IMR-90 (cell line): ENCODE results near the gene ZBTB25. TPM values are rescaled to one million over a fixed set of nuclear protein-coding genes. Genes with fewer than 3 reads are reported as not detected.

Experiments used
- ATAC-seq: fragments of 200-7000 bp; cut with Tn5 transposase; 2 replicates; pipeline ENCODE4 v1.9.1; 2020; ENCODE audit warnings: low read depth, mild to moderate bottlenecking, moderate library complexity
- BruUV-seq: library from RNA; stranded (reverse); fragments of 400-500 nt; replicated peaks from 2 replicates; lab custom pipeline; 2021; lab: Mats Ljungman, UMichigan
- CTCF ChIA-PET: fragments of 300-600 bp; formaldehyde crosslinking; extraction: SDS; loops from one replicate; lab custom pipeline; 2021; ENCODE audit warnings: antibody characterized with exemption; lab: Yijun Ruan, JAX
- POLR2A ChIA-PET: fragments of 300-600 bp; sonication (Branson Sonifier 250); formaldehyde crosslinking; loops from one replicate; lab custom pipeline; 2022; ENCODE audit warnings: antibody characterized with exemption; ENCODE audit not compliant: unreplicated experiment; lab: Charles Lee
- DNase-seq: peaks from one replicate; pipeline ENCODE4 v3.0.0; 2013
- H2AFZ ChIP-seq: replicated peaks from 2 replicates; pipeline ENCODE3; 2013; ENCODE audit warnings: low read length, mild to moderate bottlenecking; ENCODE audit not compliant: poor library complexity
- H2AK5ac ChIP-seq: 2 replicates; pipeline ENCODE4 v1.6.1; 2013; ENCODE audit warnings: low read depth, low read length, inconsistent platforms
- H2AK9ac ChIP-seq: replicated peaks from 2 replicates; pipeline ENCODE3; 2013; ENCODE audit warnings: mild to moderate bottlenecking, low read depth, low read length, moderate library complexity; ENCODE audit not compliant: poor library complexity
- H2BK120ac ChIP-seq: 2 replicates; pipeline ENCODE4 v1.6.1; 2013; ENCODE audit warnings: low read depth, low read length, inconsistent platforms
- H2BK15ac ChIP-seq: 3 replicates; pipeline ENCODE4 v1.6.1; 2013; ENCODE audit warnings: low read depth, low read length, inconsistent platforms
- H2BK20ac ChIP-seq: 2 replicates; pipeline ENCODE4 v1.6.1; 2013; ENCODE audit warnings: low read depth, mild to moderate bottlenecking, inconsistent platforms, low read length, moderate library complexity
- H2BK5ac ChIP-seq: 2 replicates; pipeline ENCODE4 v1.6.1; 2013; ENCODE audit warnings: mild to moderate bottlenecking, low read depth, low read length, inconsistent platforms; ENCODE audit not compliant: poor library complexity, severe bottlenecking
- H3K14ac ChIP-seq: replicated peaks from 2 replicates; pipeline ENCODE4 v1.6.1; 2013; ENCODE audit warnings: low read depth, low read length, inconsistent platforms
- H3K18ac ChIP-seq: 2 replicates; pipeline ENCODE4 v1.6.1; 2013; ENCODE audit warnings: low read depth, low read length, control low read depth
- H3K23ac ChIP-seq: 2 replicates; pipeline ENCODE4 v1.6.1; 2013; ENCODE audit warnings: low read depth, low read length, inconsistent platforms
- H3K27ac ChIP-seq: 2 replicates; pipeline ENCODE4 v1.5.1; 2013; ENCODE audit warnings: mild to moderate bottlenecking, control low read depth, low read length; ENCODE audit not compliant: insufficient read depth
- H3K27me3 ChIP-seq: 2 replicates; pipeline ENCODE4 v1.6.1; 2013; ENCODE audit warnings: low read length; ENCODE audit not compliant: control insufficient read depth, insufficient read depth
- H3K36me3 ChIP-seq: 2 replicates; pipeline ENCODE4 v1.6.1; 2013; ENCODE audit warnings: low read length, mixed read lengths; ENCODE audit not compliant: control insufficient read depth, insufficient read depth
- H3K4ac ChIP-seq: 2 replicates; pipeline ENCODE4 v1.6.1; 2013; ENCODE audit warnings: low read depth, low read length, inconsistent platforms
- H3K4me1 ChIP-seq: 2 replicates; pipeline ENCODE4 v1.6.1; 2013; ENCODE audit warnings: low read length, mixed read lengths; ENCODE audit not compliant: control insufficient read depth, insufficient read depth
- H3K4me2 ChIP-seq: 2 replicates; pipeline ENCODE4 v1.6.1; 2013; ENCODE audit warnings: low read depth, mild to moderate bottlenecking, control low read depth, low read length, moderate library complexity
- H3K4me3 ChIP-seq: 2 replicates; pipeline ENCODE4 v1.5.1; 2013; ENCODE audit warnings: low read depth, mild to moderate bottlenecking, control low read depth, low read length, moderate library complexity; ENCODE audit not compliant: insufficient read depth
- H3K56ac ChIP-seq: 2 replicates; pipeline ENCODE4 v1.6.1; 2013; ENCODE audit warnings: low read length, inconsistent platforms; ENCODE audit not compliant: insufficient read depth; ENCODE audit errors: extremely low read depth
- H3K79me1 ChIP-seq, 2 experiments: 2 replicates each; pipeline ENCODE4 v1.6.1; 2013; ENCODE audit warnings: low read length in 2 of 2, inconsistent platforms in 1 of 2, low read depth in 1 of 2
- H3K9ac ChIP-seq: 2 replicates; pipeline ENCODE4 v1.6.1; 2013; ENCODE audit warnings: low read depth, low read length, control low read depth
- H3K9me1 ChIP-seq: 2 replicates; pipeline ENCODE4 v1.6.1; 2013; ENCODE audit warnings: low read length, inconsistent platforms; ENCODE audit not compliant: insufficient read depth
- H3K9me3 ChIP-seq: 2 replicates; pipeline ENCODE4 v1.6.1; 2013; ENCODE audit warnings: low read length; ENCODE audit not compliant: control insufficient read depth, insufficient read depth
- H4K20me1 ChIP-seq: 2 replicates; pipeline ENCODE4 v1.6.1; 2013; ENCODE audit warnings: low read length, inconsistent platforms; ENCODE audit not compliant: insufficient read depth
- H4K5ac ChIP-seq: 2 replicates; pipeline ENCODE4 v1.6.1; 2013; ENCODE audit warnings: mild to moderate bottlenecking, low read depth, low read length, control low read depth
- H4K8ac ChIP-seq, 2 experiments: 2 replicates each; pipeline ENCODE4 v1.6.1; 2013; ENCODE audit warnings: low read depth in 2 of 2, low read length in 2 of 2, control low read depth in 1 of 2, inconsistent platforms in 1 of 2
- H4K91ac ChIP-seq: 2 replicates; pipeline ENCODE4 v1.6.1; 2013; ENCODE audit warnings: low read depth, low read length, inconsistent platforms; ENCODE audit not compliant: insufficient read depth
- CTCF ChIP-seq: conservative IDR thresholded peaks from 2 replicates; pipeline ENCODE4 v1.5.1; 2012; ENCODE audit warnings: mild to moderate bottlenecking, low read depth, low read length, improper control_type of control experiment
- ELK1 ChIP-seq: fragments of 150-350 bp; IDR thresholded peaks from 2 replicates; pipeline ENCODE4 v1.6.1; 2016; ENCODE audit warnings: low read depth, mild to moderate bottlenecking, low read length, moderate library complexity, borderline replicate concordance
- FOS ChIP-seq: fragments of 150-350 bp; IDR thresholded peaks from 2 replicates; pipeline ENCODE4 v1.6.1; 2016; ENCODE audit warnings: low read depth, low read length
- POLR2A ChIP-seq: IDR thresholded peaks from 2 replicates; pipeline ENCODE4 v1.6.1; 2012; ENCODE audit warnings: mild to moderate bottlenecking, low read depth, low read length
- RCOR1 ChIP-seq: IDR thresholded peaks from 2 replicates; pipeline ENCODE4 v1.6.1; 2012; ENCODE audit warnings: mild to moderate bottlenecking, low read length, improper control_type of control experiment; ENCODE audit not compliant: insufficient replicate concordance
- WGBS, 2 experiments: methylation state at CpG; one replicate each; pipeline versions ENCODE4 v1.1.5 to v1.1.7; 2013; ENCODE audit warnings: missing lambda C conversion rate in 2 of 2; ENCODE audit not compliant: insufficient read length in 1 of 2; ENCODE audit errors: extremely low coverage in 2 of 2; 5-methylcytosine and 5-hydroxymethylcytosine counted together
- dilution Hi-C: fragments of 300-500 bp; cut with HindIII; formaldehyde crosslinking; loops from one replicate; pipeline ENCODE4 v1.14.3; 2018; ENCODE audit warnings: low sequenced_read_pairs; ENCODE audit not compliant: unreplicated experiment
- in situ Hi-C: fragments of 300-500 bp; cut with MboI; formaldehyde crosslinking; loops from 3 replicates; pipeline ENCODE4 v1.14.3; 2019; ENCODE audit warnings: low sequenced_read_pairs, inconsistent platforms, mixed read lengths
- intact Hi-C: fragments of 100-400 bp; cut with micrococcal nuclease; formaldehyde crosslinking; loops from 2 replicates; pipeline ENCODE4 v1.10.0; 2022
- polyA plus RNA-seq, 3 experiments: library from polyadenylated mRNA; depleted of rRNA; stranded (reverse); fragments of >200 nt; gene quantifications; 2 replicates each; pipeline ENCODE4 v1.2.3, GENCODE V29; 2012; ENCODE audit warnings: low replicate concordance in 1 of 3
- total RNA-seq: library from RNA; depleted of rRNA; stranded (reverse); fragments of >200 nt; gene quantifications from 2 replicates; pipeline ENCODE4 v1.2.3, GENCODE V29; 2012

Gene ZBTB25
- total and polyA plus RNA-seq, 2 of the 4 experiments (the other 2 are of a cell fraction) = 4.4 to 6.6 TPM

- no TSS peak for BruUV-seq
- H3K36me3 ChIP-seq = no peaks in the 10 kb centered on the region; the same call in 1 of the 2 replicates
- H3K9me3 ChIP-seq = no peaks in the 10 kb centered on the region
- H3K23ac ChIP-seq = no peak overlapping the region
- intact Hi-C loops (no loop called here), in situ Hi-C loops (no loop called here), dilution Hi-C loops (no loop called here)
- no peaks in the 10 kb centered on the region for H3K27me3 ChIP-seq
- ChIA-PET POLR2A (interaction anchor here (0.6 kb wide), 2 partner anchors 96 to 527 kb away, joined by 3 read pairs; no protein-coding TSS in a partner anchor), CTCF (no interaction called here)
- no peak overlapping the region for H3K9ac ChIP-seq
- no peak overlapping the region for H4K8ac ChIP-seq
- H3K18ac ChIP-seq = no peak overlapping the region
- H4K5ac ChIP-seq = no peak overlapping the region
- H4K20me1 ChIP-seq = no peaks in the 10 kb centered on the region
- H2AK5ac ChIP-seq = no peak overlapping the region
- no peaks in the 10 kb centered on the region for H3K79me1 ChIP-seq
- no peak overlapping the region for H3K4me3 ChIP-seq
- no peak overlapping the region for H3K4me2 ChIP-seq
- H3K14ac ChIP-seq = no peak overlapping the region
- no peak overlapping the region for H3K4ac ChIP-seq
- ATAC-seq (no peak), DNase-seq (no peak)
- no peak overlapping the region for H2BK20ac ChIP-seq
- no peak overlapping the region for H2AK9ac ChIP-seq
- no peak overlapping the region for H3K27ac ChIP-seq
- H2BK15ac ChIP-seq = no peak overlapping the region
- no peak overlapping the region for H2AFZ ChIP-seq
- no peak overlapping the region for H2BK5ac ChIP-seq
- no peak overlapping the region for H3K56ac ChIP-seq
- H3K4me1 ChIP-seq = peaks cover 1% of the 10 kb centered on the region; the same call in 1 of the 2 replicates
- H4K91ac ChIP-seq = no peak overlapping the region
- TF ChIP-seq FOS = no peak
- no peak for TF ChIP-seq CTCF
- no peak for TF ChIP-seq ELK1
- no peak for TF ChIP-seq POLR2A
- no peak for TF ChIP-seq RCOR1
- no peak overlapping the region for H2BK120ac ChIP-seq
- 0 out of 2 replicates have a peak, but pooled peaks cover 4% of the 10 kb centered on the region for H3K9me1 ChIP-seq
- WGBS, 2 experiments = no CpG with 5 or more reads among the region's 2 CpGs
These were observed 40.4 kb downstream of the ZBTB25 start for GRCh38 chr14:64463195-64463594.
